Measurements from ENCODE around the gene ZMYM5. TPM values are rescaled to one million over a fixed set of nuclear protein-coding genes. Genes with fewer than 3 reads are reported as not detected.
"Not testable (repeated sequence)": the region's sequence is repeated elsewhere in the genome, so short reads cannot be mapped to it uniquely, and the experiment has no call there.

The ZMYM5 gene
- total RNA-seq, 3 donors from 2014 or later = 14.4 to 29.4 (median 20.3) TPM

GRCh38 chr13:19782727-19783682, 80.4 kb downstream of the ZMYM5 start, which contains the start of gene PSPC1:
PSPC1 (minus strand) TSS chr13:19782945; CDS start chr13:19782757, 188 bp downstream.
- intact Hi-C loops (cut with DNase I; ENCODE audit: low total_unique reads) = loop anchor here (10.0 kb wide), 1 partner anchor 268 kb away; no protein-coding TSS in a partner anchor
- not testable (repeated sequence) for H3K27me3 ChIP-seq, H3K4me1 ChIP-seq, H3K9me3 ChIP-seq, H3K36me3 ChIP-seq
- TF ChIP-seq POLR2AphosphoS5 (IDR thresholded peaks at IDR 0.05) (peak; percentile 71 to 86 (median 84)), POLR2A (IDR thresholded peaks at IDR 0.05) (peak; percentile 84)
- peak within 1 kb of the TSS; percentile 96 to 98 for H3K27ac ChIP-seq
- peak within 1 kb of the TSS; percentile 93 to 98 (median 95) for H3K4me3 ChIP-seq
- DNase-seq (ENCODE audit: low spot score in 2 of 2) = peak; percentile 91 to 95

GRCh38 chr13:19782049-19782726, 81.3 kb downstream of the ZMYM5 start:
- TF ChIP-seq POLR2AphosphoS5 (IDR thresholded peaks at IDR 0.05) (peak in 1 of 3 donors; percentile 27), CTCF (IDR thresholded peaks at IDR 0.05) (no peak), POLR2A (IDR thresholded peaks at IDR 0.05) (no peak)
- Histone ChIP-seq H3K36me3 (no peaks in the 10 kb centered on the region), H3K4me1 (no peaks in the 10 kb centered on the region), H3K4me3 (peak overlapping the region; percentile 93 to 98 (median 95)), H3K9me3 (no peaks in the 10 kb centered on the region), H3K27me3 (no peaks in the 10 kb centered on the region), H3K27ac (peak overlapping the region; percentile 96 to 98)
- intact Hi-C loops (cut with DNase I; ENCODE audit: low total_unique reads) = loop anchor here (10.0 kb wide), 1 partner anchor 267 kb away; no protein-coding TSS in a partner anchor
- DNase-seq (ENCODE audit: low spot score in 2 of 2) = peak; percentile 24 to 67

GRCh38 chr13:19781526-19781925, 81.9 kb downstream of the ZMYM5 start:
- Histone ChIP-seq H3K9me3 (no peaks in the 10 kb centered on the region), H3K4me3 (peak overlapping the region; percentile 93 to 98 (median 95)), H3K27ac (peak overlapping the region in 1 of 2 donors; percentile 98), H3K4me1 (no peaks in the 10 kb centered on the region), H3K36me3 (no peaks in the 10 kb centered on the region), H3K27me3 (no peaks in the 10 kb centered on the region)
- no peak for TF ChIP-seq CTCF (IDR thresholded peaks at IDR 0.05)
- DNase-seq (ENCODE audit: low spot score in 2 of 2) = no peak
- intact Hi-C loops (cut with DNase I; ENCODE audit: low total_unique reads) = loop anchor here (10.0 kb wide), 1 partner anchor 267 kb away; no protein-coding TSS in a partner anchor

GRCh38 chr13:19780753-19781418, 82.6 kb downstream of the ZMYM5 start:
- Histone ChIP-seq H3K27ac (peak overlapping the region in 1 of 2 donors; percentile 36), H3K4me3 (peak overlapping the region; percentile 93 to 98 (median 95))
- not testable (repeated sequence) for H3K9me3 ChIP-seq; DNase-seq (ENCODE audit: low spot score in 2 of 2); H3K4me1 ChIP-seq; H3K27me3 ChIP-seq; H3K36me3 ChIP-seq
- intact Hi-C loops (cut with DNase I; ENCODE audit: low total_unique reads) = loop anchor here (10.0 kb wide), 1 partner anchor 266 kb away; no protein-coding TSS in a partner anchor

Other genes starting within 250 kb of the ZMYM5 start
- 10 to 100 TPM; 39.2 to 53.3 (median 44.9) TPM for gene MPHOSPH8, start 230.0 kb downstream of the ZMYM5 start, total RNA-seq
- 100 to 1,000 TPM in 2 of 3 donors, 10 to 100 TPM in 1; 66.7 to 143 (median 118) TPM for gene PSPC1, start 80.7 kb downstream of the ZMYM5 start, total RNA-seq
- 100 to 1,000 TPM in 1 of 3 donors, 10 to 100 TPM in 2; 76.5 to 118 (median 93.1) TPM for gene ZMYM2, start 95.1 kb upstream of the ZMYM5 start, total RNA-seq

Measured in breast epithelium (tissue), 4 donors.